ENCODE data around the gene KIF19. TPM values are rescaled to one million over a fixed set of nuclear protein-coding genes. Genes with fewer than 3 reads are reported as not detected.

Gene KIF19
- total RNA-seq, 1 experiment from 2014 or later, result not detected

GRCh38 chr17:74288785-74289184 is 37.2 kb upstream of the KIF19 start:
- no peaks in the 10 kb centered on the region for H3K4me1 ChIP-seq (replicated peaks; ENCODE audit: insufficient read depth)
- H3K79me2 ChIP-seq (ENCODE audit: low read depth), result no peaks in the 10 kb centered on the region
- POLR2A ChIA-PET (ENCODE audit: unreplicated experiment), result no interaction called here
- peaks cover 59% of the 10 kb centered on the region for H3K27me3 ChIP-seq (ENCODE audit: insufficient read depth, low read depth)
- DNase-seq, result no peak
- no peaks in the 10 kb centered on the region for H4K20me1 ChIP-seq (ENCODE audit: insufficient read depth)
- intact Hi-C loops (cut with micrococcal nuclease; ENCODE audit: unreplicated experiment), result no loop called here
- H3K9me3 ChIP-seq (ENCODE audit: insufficient read depth, low read depth), result no peaks in the 10 kb centered on the region
- no TSS peak for BruUV-seq (replicated peaks)
- H3K9me2 ChIP-seq (ENCODE audit: insufficient read depth), result no peaks in the 10 kb centered on the region
- no peaks in the 10 kb centered on the region for H3K36me3 ChIP-seq (ENCODE audit: low read depth)
- no peaks in the 10 kb centered on the region for H3F3A ChIP-seq (ENCODE audit: insufficient read depth, low read depth)
- H3K4me3 ChIP-seq, result no peak overlapping the region
- H2AFZ ChIP-seq, result no peak overlapping the region
- no peak overlapping the region for H3K4me2 ChIP-seq
- CTCF ChIA-PET, result no interaction called here
- H3K27ac ChIP-seq, result no peak overlapping the region
- TF ChIP-seq CTCF (conservative IDR thresholded peaks at IDR 0.05) (no peak), EZH2 (IDR thresholded peaks at IDR 0.05; ENCODE audit: low read depth) (no peak)

- H3K9me2 ChIP-seq (ENCODE audit: insufficient read depth), result no peaks in the 10 kb centered on the region
- CTCF ChIA-PET, result no interaction called here
- no peaks in the 10 kb centered on the region for H3K4me1 ChIP-seq (replicated peaks; ENCODE audit: insufficient read depth)
- no peak overlapping the region for H3K27ac ChIP-seq
- no peaks in the 10 kb centered on the region for H3F3A ChIP-seq (ENCODE audit: insufficient read depth, low read depth)
- no peak for DNase-seq
- BruUV-seq (replicated peaks), result no TSS peak
- intact Hi-C loops (cut with micrococcal nuclease; ENCODE audit: unreplicated experiment), result no loop called here
- no peaks in the 10 kb centered on the region for H3K36me3 ChIP-seq (ENCODE audit: low read depth)
- no peak overlapping the region for H2AFZ ChIP-seq
- no peak overlapping the region for H3K4me3 ChIP-seq
- POLR2A ChIA-PET (ENCODE audit: unreplicated experiment), result no interaction called here
- no peaks in the 10 kb centered on the region for H4K20me1 ChIP-seq (ENCODE audit: insufficient read depth)
- TF ChIP-seq EZH2 (IDR thresholded peaks at IDR 0.05; ENCODE audit: low read depth) (no peak), CTCF (conservative IDR thresholded peaks at IDR 0.05) (no peak)
- H3K4me2 ChIP-seq, result no peak overlapping the region
- peaks cover 52% of the 10 kb centered on the region for H3K27me3 ChIP-seq (ENCODE audit: insufficient read depth, low read depth)
- H3K79me2 ChIP-seq (ENCODE audit: low read depth), result no peaks in the 10 kb centered on the region
- no peaks in the 10 kb centered on the region for H3K9me3 ChIP-seq (ENCODE audit: insufficient read depth, low read depth)
These were observed 36.3 kb upstream of the KIF19 start for GRCh38 chr17:74289688-74290087.

GRCh38 chr17:74290340-74290739 is 35.7 kb upstream of the KIF19 start:
- no peak overlapping the region for H2AFZ ChIP-seq
- POLR2A ChIA-PET (ENCODE audit: unreplicated experiment), result no interaction called here
- H3K9me3 ChIP-seq (ENCODE audit: insufficient read depth, low read depth), result no peaks in the 10 kb centered on the region
- H3K9me2 ChIP-seq (ENCODE audit: insufficient read depth), result no peaks in the 10 kb centered on the region
- no peaks in the 10 kb centered on the region for H3F3A ChIP-seq (ENCODE audit: insufficient read depth, low read depth)
- no peaks in the 10 kb centered on the region for H3K4me1 ChIP-seq (replicated peaks; ENCODE audit: insufficient read depth)
- H4K20me1 ChIP-seq (ENCODE audit: insufficient read depth), result no peaks in the 10 kb centered on the region
- no TSS peak for BruUV-seq (replicated peaks)
- H3K27ac ChIP-seq, result no peak overlapping the region
- CTCF ChIA-PET, result no interaction called here
- TF ChIP-seq CTCF (conservative IDR thresholded peaks at IDR 0.05), result no peak
- TF ChIP-seq EZH2 (IDR thresholded peaks at IDR 0.05; ENCODE audit: low read depth), result no peak
- no peaks in the 10 kb centered on the region for H3K79me2 ChIP-seq (ENCODE audit: low read depth)
- H3K4me2 ChIP-seq, result no peak overlapping the region
- DNase-seq, result no peak
- H3K36me3 ChIP-seq (ENCODE audit: low read depth), result no peaks in the 10 kb centered on the region
- no peak overlapping the region for H3K4me3 ChIP-seq
- intact Hi-C loops (cut with micrococcal nuclease; ENCODE audit: unreplicated experiment), result no loop called here
- H3K27me3 ChIP-seq (ENCODE audit: insufficient read depth, low read depth), result peaks cover 46% of the 10 kb centered on the region
